Mesendoderm (in vitro differentiated cells): ENCODE results near the gene CREM.

ENCODE experiments used
- DNase-seq: peaks from one replicate; pipeline ENCODE4 v3.0.0; 2013
- H2AK5ac ChIP-seq: 2 replicates; pipeline ENCODE4 v1.6.1; 2013; ENCODE audit warnings: low read length, inconsistent platforms
- H2BK120ac ChIP-seq: 2 replicates; pipeline ENCODE4 v1.6.1; 2013; ENCODE audit warnings: low read depth, mild to moderate bottlenecking, low read length, moderate library complexity, mixed read lengths
- H2BK15ac ChIP-seq: replicated peaks from 2 replicates; pipeline ENCODE4 v1.6.1; 2013; ENCODE audit warnings: low read depth, mild to moderate bottlenecking, moderate library complexity
- H2BK5ac ChIP-seq: 2 replicates; pipeline ENCODE4 v1.6.1; 2013; ENCODE audit warnings: low read length, inconsistent platforms
- H3K18ac ChIP-seq: 2 replicates; pipeline ENCODE4 v1.6.1; 2013; ENCODE audit warnings: mild to moderate bottlenecking, low read length, mixed read lengths
- H3K23ac ChIP-seq: one replicate; pipeline ENCODE4 v1.6.1; 2013; ENCODE audit warnings: low read length
- H3K27ac ChIP-seq: 2 replicates; pipeline ENCODE4 v1.5.1; 2013; ENCODE audit warnings: low read depth, mild to moderate bottlenecking, inconsistent platforms, low read length, moderate library complexity
- H3K27me3 ChIP-seq: 2 replicates; pipeline ENCODE4 v1.6.1; 2013; ENCODE audit warnings: low read length, control low read depth, mild to moderate bottlenecking, inconsistent platforms; ENCODE audit not compliant: insufficient read depth, poor library complexity
- H3K36me3 ChIP-seq: 2 replicates; pipeline ENCODE4 v1.6.1; 2013; ENCODE audit warnings: low read length, inconsistent platforms; ENCODE audit not compliant: control insufficient read depth, insufficient read depth
- H3K4ac ChIP-seq: one replicate; pipeline ENCODE4 v1.6.1; 2013; ENCODE audit warnings: low read depth, mild to moderate bottlenecking, low read length, moderate library complexity
- H3K4me1 ChIP-seq: 2 replicates; pipeline ENCODE4 v1.6.1; 2013; ENCODE audit warnings: low read depth, low read length, inconsistent platforms; ENCODE audit not compliant: control insufficient read depth
- H3K4me2 ChIP-seq: 2 replicates; pipeline ENCODE4 v1.6.1; 2013; ENCODE audit warnings: low read length
- H3K4me3 ChIP-seq: 2 replicates; pipeline ENCODE4 v1.5.1; 2013; ENCODE audit warnings: mild to moderate bottlenecking, low read length
- H3K56ac ChIP-seq: one replicate; pipeline ENCODE4 v1.6.1; 2013; ENCODE audit warnings: low read length
- H3K79me1 ChIP-seq: 2 replicates; pipeline ENCODE4 v1.6.1; 2013; ENCODE audit warnings: low read length, inconsistent platforms
- H3K79me2 ChIP-seq: 2 replicates; pipeline ENCODE4 v1.6.1; 2013; ENCODE audit warnings: mild to moderate bottlenecking, low read length; ENCODE audit not compliant: control insufficient read depth, insufficient read depth
- H3K9ac ChIP-seq: 2 replicates; pipeline ENCODE4 v1.6.1; 2013; ENCODE audit warnings: low read length, inconsistent platforms
- H4K5ac ChIP-seq: one replicate; pipeline ENCODE4 v1.6.1; 2013; ENCODE audit warnings: low read length
- H4K8ac ChIP-seq: one replicate; pipeline ENCODE4 v1.6.1; 2013; ENCODE audit warnings: low read depth, mild to moderate bottlenecking, control low read depth, low read length, moderate library complexity
- WGBS: extraction: QIAGEN DNeasy Blood & Tissue Kit; methylation state at CpG from one replicate; pipeline ENCODE4 v1.1.7; 2013; ENCODE audit warnings: low lambda C conversion rate, missing lambda C conversion rate; ENCODE audit not compliant: insufficient coverage; ENCODE audit errors: extremely low coverage; 5-methylcytosine and 5-hydroxymethylcytosine counted together

The CREM gene

DNA sequence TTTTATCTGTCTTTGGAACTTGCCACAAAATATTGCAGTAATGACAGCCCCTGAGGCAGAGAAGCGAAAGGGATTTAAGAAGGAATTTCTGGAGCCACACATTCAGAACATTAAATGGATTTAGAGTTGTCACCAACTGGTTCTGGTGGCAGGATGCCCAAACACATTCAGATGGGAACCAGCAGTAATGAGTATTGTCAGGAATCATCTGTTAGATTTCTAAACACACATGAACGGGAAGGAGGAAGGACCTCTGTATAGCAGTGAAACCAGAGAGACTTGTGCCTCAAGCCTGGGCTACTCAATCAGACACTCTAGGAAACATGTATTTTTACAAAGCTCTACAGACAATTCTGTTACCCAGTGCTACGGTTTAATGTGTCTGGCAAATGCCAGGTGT lies 105.9 kb downstream of the CREM start:
- no peak overlapping the region for H3K23ac ChIP-seq
- H3K36me3 ChIP-seq = no peaks in the 10 kb centered on the region
- no peak overlapping the region for H3K4me3 ChIP-seq
- no peak overlapping the region for H3K27ac ChIP-seq
- H2BK15ac ChIP-seq = no peak overlapping the region
- no peaks in the 10 kb centered on the region for H3K79me2 ChIP-seq
- no peak overlapping the region for H2BK5ac ChIP-seq
- H3K4me2 ChIP-seq = no peak overlapping the region
- H3K4me1 ChIP-seq = no peaks in the 10 kb centered on the region
- H3K79me1 ChIP-seq = no peaks in the 10 kb centered on the region
- H3K4ac ChIP-seq = no peak overlapping the region
- H3K56ac ChIP-seq = no peak overlapping the region
- H3K9ac ChIP-seq = no peak overlapping the region
- no peak overlapping the region for H3K18ac ChIP-seq
- H2AK5ac ChIP-seq = no peak overlapping the region
- no peak overlapping the region for H4K8ac ChIP-seq
- DNase-seq = no peak
- no peaks in the 10 kb centered on the region for H3K27me3 ChIP-seq
- H4K5ac ChIP-seq = no peak overlapping the region
- WGBS = no CpG with 5 or more reads among the region's 3 CpGs
- H2BK120ac ChIP-seq = no peak overlapping the region

DNA sequence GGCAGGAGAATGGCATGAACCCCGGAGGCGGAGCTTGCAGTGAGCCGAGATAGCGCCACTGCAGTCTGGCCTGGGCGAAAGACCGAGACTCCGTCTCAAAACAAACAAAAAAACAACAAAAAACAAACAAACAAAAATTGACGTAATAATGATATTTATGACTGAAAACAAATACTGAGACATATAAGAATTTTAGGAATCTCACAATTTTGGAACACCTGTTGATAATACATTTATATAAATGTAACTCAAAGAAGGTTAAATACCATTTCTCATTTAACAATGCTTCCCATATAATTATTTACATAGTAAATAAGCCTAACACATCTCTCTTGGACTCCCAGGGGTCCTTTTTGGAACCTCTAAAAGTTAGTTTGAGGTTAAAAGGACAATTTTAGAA lies 107.4 kb downstream of the CREM start:
- no peaks in the 10 kb centered on the region for H3K27me3 ChIP-seq
- WGBS = no CpG with 5 or more reads among the region's 8 CpGs
- no peak overlapping the region for H3K23ac ChIP-seq
- no peak overlapping the region for H2BK5ac ChIP-seq
- no peak overlapping the region for H2BK120ac ChIP-seq
- no peaks in the 10 kb centered on the region for H3K36me3 ChIP-seq
- H3K18ac ChIP-seq = no peak overlapping the region
- no peak overlapping the region for H3K9ac ChIP-seq
- no peak overlapping the region for H4K8ac ChIP-seq
- no peaks in the 10 kb centered on the region for H3K79me1 ChIP-seq
- no peak overlapping the region for H3K4ac ChIP-seq
- no peak overlapping the region for H2AK5ac ChIP-seq
- H4K5ac ChIP-seq = no peak overlapping the region
- no peak overlapping the region for H3K4me3 ChIP-seq
- no peaks in the 10 kb centered on the region for H3K79me2 ChIP-seq
- no peak overlapping the region for H3K4me2 ChIP-seq
- H2BK15ac ChIP-seq = no peak overlapping the region
- no peak overlapping the region for H3K27ac ChIP-seq
- H3K4me1 ChIP-seq = no peaks in the 10 kb centered on the region
- no peak for DNase-seq
- H3K56ac ChIP-seq = no peak overlapping the region

DNA sequence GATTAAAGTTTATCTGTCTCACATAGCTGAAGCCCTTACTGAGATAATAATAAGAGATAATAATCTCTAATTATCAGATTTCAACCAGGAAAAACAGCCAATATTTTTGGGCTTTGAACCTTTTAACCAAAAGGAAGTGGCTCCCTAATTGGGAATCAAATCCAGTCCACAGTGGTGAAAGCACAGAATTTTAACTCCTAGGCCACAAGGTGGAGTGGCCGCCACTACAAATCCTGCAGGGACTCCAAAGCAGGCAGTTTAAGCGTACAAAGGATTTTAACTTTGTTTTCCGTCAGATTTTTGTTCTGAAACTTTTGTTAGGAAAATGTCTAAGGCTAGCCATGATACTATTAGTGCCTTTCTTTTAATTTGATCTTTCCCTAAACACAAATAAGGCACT lies 110.1 kb downstream of the CREM start:
- no CpG with 5 or more reads among the region's 3 CpGs for WGBS
- no peak overlapping the region for H3K4me2 ChIP-seq
- H2AK5ac ChIP-seq = no peak overlapping the region

DNA sequence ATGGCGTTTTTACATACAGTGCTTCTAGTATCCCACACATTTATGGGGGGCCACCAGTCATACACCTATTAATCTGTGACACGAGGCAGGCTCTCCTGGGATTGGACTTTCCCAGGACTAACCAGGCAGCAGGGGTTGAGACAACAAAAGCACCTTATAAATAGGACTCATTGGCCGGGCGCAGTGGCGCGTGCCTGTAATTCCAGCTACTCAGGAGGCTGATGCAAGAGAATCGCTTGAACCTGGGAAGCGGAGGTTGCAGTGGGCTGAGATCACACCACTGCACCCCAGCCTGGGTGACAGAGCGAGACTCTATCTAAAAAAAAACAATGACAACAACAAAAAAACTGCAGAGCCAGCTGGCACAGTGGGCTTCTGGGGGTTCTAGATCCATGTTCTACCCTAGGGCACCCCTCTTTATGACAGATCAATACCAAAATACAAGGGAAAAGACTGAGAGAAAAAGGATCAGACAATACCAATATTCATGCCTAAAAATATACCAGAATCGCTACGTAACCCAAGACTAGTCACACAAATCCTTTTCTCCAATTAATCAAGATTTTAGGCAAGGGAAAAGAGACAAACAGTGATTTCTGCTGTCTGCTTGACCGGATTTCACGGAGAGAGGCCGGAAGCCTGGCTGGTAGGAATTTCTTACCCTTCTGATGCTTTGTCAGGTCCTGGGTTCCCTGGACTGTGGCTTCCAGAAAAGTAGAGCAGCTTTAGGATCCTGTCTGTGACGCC lies 111.3 kb downstream of the CREM start:
- H2BK15ac ChIP-seq = no peak overlapping the region
- no peak overlapping the region for H3K27ac ChIP-seq
- peak overlapping the region; percentile 3 for H3K56ac ChIP-seq
- H2BK120ac ChIP-seq = no peak overlapping the region
- no peak overlapping the region for H3K4me2 ChIP-seq
- H3K79me2 ChIP-seq = no peaks in the 10 kb centered on the region
- no peak overlapping the region for H3K4ac ChIP-seq
- no peaks in the 10 kb centered on the region for H3K27me3 ChIP-seq
- no peak overlapping the region for H3K9ac ChIP-seq
- no peak for DNase-seq
- no peak overlapping the region for H2BK5ac ChIP-seq
- no peak overlapping the region for H3K23ac ChIP-seq
- no peaks in the 10 kb centered on the region for H3K36me3 ChIP-seq
- H3K18ac ChIP-seq = no peak overlapping the region
- H2AK5ac ChIP-seq = no peak overlapping the region
- H3K4me1 ChIP-seq = no peaks in the 10 kb centered on the region
- H3K4me3 ChIP-seq = no peak overlapping the region
- no peak overlapping the region for H4K8ac ChIP-seq
- no peak overlapping the region for H4K5ac ChIP-seq
- no CpG with 5 or more reads among the region's 15 CpGs for WGBS
- no peaks in the 10 kb centered on the region for H3K79me1 ChIP-seq

More for the DNA sequence above, 110.1 kb downstream of the CREM start:
- no peak overlapping the region for H2BK5ac ChIP-seq
- H3K4me1 ChIP-seq = no peaks in the 10 kb centered on the region
- no peak overlapping the region for H2BK15ac ChIP-seq
- no peaks in the 10 kb centered on the region for H3K79me2 ChIP-seq
- H3K4me3 ChIP-seq = no peak overlapping the region
- H2BK120ac ChIP-seq = no peak overlapping the region
- no peaks in the 10 kb centered on the region for H3K79me1 ChIP-seq
- no peak overlapping the region for H4K8ac ChIP-seq
- no peak overlapping the region for H3K18ac ChIP-seq
- H3K36me3 ChIP-seq = no peaks in the 10 kb centered on the region
- no peak overlapping the region for H4K5ac ChIP-seq
- no peak overlapping the region for H3K56ac ChIP-seq
- no peak overlapping the region for H3K4ac ChIP-seq
- DNase-seq = no peak
- H3K9ac ChIP-seq = no peak overlapping the region
- H3K23ac ChIP-seq = no peak overlapping the region
- H3K27ac ChIP-seq = no peak overlapping the region
- no peaks in the 10 kb centered on the region for H3K27me3 ChIP-seq

DNA sequence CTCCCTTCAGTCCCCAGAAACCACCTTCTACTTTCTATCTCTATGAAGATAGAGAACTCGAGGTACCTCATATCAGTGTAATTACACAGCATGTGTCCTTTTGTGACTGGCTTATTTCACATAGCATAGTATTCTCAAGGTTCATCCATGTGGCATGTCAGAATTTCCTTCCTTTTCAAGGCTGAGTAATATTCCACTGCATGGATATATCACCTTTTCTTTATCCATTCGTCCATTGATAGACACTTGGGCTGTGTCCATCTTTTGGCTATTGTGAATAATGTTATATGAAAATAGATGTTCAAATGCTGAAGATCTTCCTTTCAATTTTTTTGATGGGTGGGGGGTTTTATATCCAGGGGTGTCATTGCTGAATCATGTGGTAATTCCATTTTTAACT lies 117.9 kb downstream of the CREM start:
- H3K79me1 ChIP-seq = no peaks in the 10 kb centered on the region
- no peak overlapping the region for H4K8ac ChIP-seq
- H3K27me3 ChIP-seq = no peaks in the 10 kb centered on the region
- H2AK5ac ChIP-seq = no peak overlapping the region
- H3K27ac ChIP-seq = no peak overlapping the region
- no peaks in the 10 kb centered on the region for H3K79me2 ChIP-seq
- no CpG with 5 or more reads among the region's 2 CpGs for WGBS
- no peak overlapping the region for H3K4me2 ChIP-seq
- no peak overlapping the region for H3K56ac ChIP-seq
- no peak overlapping the region for H4K5ac ChIP-seq
- H3K4me1 ChIP-seq = no peaks in the 10 kb centered on the region
- no peaks in the 10 kb centered on the region for H3K36me3 ChIP-seq
- no peak overlapping the region for H3K4me3 ChIP-seq
- H2BK120ac ChIP-seq = no peak overlapping the region
- no peak for DNase-seq
- H3K23ac ChIP-seq = no peak overlapping the region
- H2BK5ac ChIP-seq = no peak overlapping the region
- H3K9ac ChIP-seq = no peak overlapping the region
- no peak overlapping the region for H3K4ac ChIP-seq
- H2BK15ac ChIP-seq = no peak overlapping the region
- no peak overlapping the region for H3K18ac ChIP-seq

DNA sequence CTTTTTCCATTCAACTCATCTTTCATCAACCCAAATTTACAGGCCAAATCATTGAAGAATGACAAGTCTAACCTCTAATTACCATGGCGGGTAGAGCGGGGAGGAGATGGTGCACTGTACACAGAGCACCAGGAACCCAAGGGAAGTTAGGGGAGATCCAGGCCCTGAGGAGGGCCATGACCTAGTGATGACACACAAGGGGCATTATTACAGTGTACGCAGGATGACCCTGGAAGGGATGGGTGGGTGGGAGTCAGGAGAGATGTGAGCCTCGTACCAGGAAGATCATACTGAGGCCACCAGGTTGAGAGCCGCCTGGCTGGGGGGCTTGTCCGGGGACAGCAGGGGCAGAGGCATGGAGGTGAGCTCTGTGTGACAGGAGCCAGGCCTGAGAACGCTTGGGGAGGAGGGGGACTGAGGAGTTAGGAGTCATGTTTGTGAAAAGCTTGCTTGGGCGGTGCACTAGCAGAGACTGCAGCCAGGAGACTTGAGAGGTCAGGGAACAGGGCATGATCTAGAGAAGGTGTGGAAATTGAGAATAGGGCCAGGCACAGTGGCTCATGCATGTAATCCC lies 120.2 kb downstream of the CREM start:
- Histone ChIP-seq H3K4me3 (no peak overlapping the region), H3K27me3 (no peaks in the 10 kb centered on the region), H2BK15ac (no peak overlapping the region), H3K79me1 (no peaks in the 10 kb centered on the region), H2AK5ac (no peak overlapping the region), H4K8ac (no peak overlapping the region), H3K56ac (no peak overlapping the region), H3K27ac (no peak overlapping the region), H3K4me1 (no peaks in the 10 kb centered on the region), H3K23ac (no peak overlapping the region), H4K5ac (no peak overlapping the region), H2BK120ac (no peak overlapping the region), H3K36me3 (no peaks in the 10 kb centered on the region), H3K4me2 (no peak overlapping the region), H3K4ac (no peak overlapping the region), H3K79me2 (no peaks in the 10 kb centered on the region), H3K9ac (no peak overlapping the region), H2BK5ac (no peak overlapping the region), H3K18ac (no peak overlapping the region)
- DNase-seq = no peak
- no CpG with 5 or more reads among the region's 8 CpGs for WGBS
